ENCODE data around the gene POLR2E. TPM values are rescaled to one million over a fixed set of nuclear protein-coding genes. Genes with fewer than 3 reads are reported as not detected.

POLR2E gene
- total and polyA plus RNA-seq, 2 of the 13 experiments (the other 11 are each of a cell fraction or from before 2014, with no cell fraction given) = 140 to 272 TPM

DNA sequence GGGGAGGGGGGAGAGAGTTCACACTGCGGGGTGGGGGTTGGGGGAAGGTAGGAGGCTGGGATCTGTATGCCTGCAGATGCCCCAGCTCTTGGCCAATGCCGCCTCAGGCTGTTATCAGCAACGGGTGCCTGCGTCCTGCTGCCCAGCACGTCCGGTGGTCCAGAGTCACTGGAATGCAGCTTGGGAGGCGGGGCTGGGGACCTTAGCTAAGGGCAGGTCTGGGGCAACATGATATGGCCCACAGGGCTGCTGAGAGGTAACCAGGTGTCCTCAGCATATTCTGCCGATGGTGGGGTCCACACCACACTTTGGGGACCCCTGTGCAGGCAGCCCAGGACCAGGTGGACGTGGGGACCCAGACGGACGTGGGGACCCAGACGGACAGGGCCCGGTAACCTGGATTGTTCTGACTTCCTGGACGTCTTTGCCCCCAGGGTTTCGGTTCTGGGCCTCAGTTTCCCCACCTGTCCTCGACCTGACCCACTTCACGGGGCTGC lies 28.9 kb downstream of the POLR2E start (continued):
- 0 out of 2 replicates have a peak, but pooled peaks have one; percentile 9 for TF ChIP-seq ZNF546 (CRISPR knock-in tag; conservative IDR thresholded peaks at IDR 0.05)
- TF ChIP-seq ZMAT5 (CRISPR knock-in tag; IDR thresholded peaks at IDR 0.05; ENCODE audit: borderline replicate concordance, low read depth) = no peak
- TF ChIP-seq, protein P1, sequence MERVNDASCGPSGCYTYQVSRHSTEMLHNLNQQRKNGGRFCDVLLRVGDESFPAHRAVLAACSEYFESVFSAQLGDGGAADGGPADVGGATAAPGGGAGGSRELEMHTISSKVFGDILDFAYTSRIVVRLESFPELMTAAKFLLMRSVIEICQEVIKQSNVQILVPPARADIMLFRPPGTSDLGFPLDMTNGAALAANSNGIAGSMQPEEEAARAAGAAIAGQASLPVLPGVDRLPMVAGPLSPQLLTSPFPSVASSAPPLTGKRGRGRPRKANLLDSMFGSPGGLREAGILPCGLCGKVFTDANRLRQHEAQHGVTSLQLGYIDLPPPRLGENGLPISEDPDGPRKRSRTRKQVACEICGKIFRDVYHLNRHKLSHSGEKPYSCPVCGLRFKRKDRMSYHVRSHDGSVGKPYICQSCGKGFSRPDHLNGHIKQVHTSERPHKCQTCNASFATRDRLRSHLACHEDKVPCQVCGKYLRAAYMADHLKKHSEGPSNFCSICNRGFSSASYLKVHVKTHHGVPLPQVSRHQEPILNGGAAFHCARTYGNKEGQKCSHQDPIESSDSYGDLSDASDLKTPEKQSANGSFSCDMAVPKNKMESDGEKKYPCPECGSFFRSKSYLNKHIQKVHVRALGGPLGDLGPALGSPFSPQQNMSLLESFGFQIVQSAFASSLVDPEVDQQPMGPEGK (CRISPR knock-in tag; IDR thresholded peaks at IDR 0.05) = peak; percentile 31; the same call in 1 of the 2 replicates
- peak; percentile 94 for TF ChIP-seq TEAD3 (CRISPR knock-in tag; optimal IDR thresholded peaks at IDR 0.05; ENCODE audit: borderline replicate concordance)
- TF ChIP-seq, protein P2, sequence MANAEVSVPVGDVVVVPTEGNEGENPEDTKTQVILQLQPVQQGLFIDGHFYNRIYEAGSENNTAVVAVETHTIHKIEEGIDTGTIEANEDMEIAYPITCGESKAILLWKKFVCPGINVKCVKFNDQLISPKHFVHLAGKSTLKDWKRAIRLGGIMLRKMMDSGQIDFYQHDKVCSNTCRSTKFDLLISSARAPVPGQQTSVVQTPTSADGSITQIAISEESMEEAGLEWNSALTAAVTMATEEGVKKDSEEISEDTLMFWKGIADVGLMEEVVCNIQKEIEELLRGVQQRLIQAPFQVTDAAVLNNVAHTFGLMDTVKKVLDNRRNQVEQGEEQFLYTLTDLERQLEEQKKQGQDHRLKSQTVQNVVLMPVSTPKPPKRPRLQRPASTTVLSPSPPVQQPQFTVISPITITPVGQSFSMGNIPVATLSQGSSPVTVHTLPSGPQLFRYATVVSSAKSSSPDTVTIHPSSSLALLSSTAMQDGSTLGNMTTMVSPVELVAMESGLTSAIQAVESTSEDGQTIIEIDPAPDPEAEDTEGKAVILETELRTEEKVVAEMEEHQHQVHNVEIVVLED (CRISPR knock-in tag; IDR thresholded peaks at IDR 0.05; ENCODE audit: borderline replicate concordance) = peak; percentile 22; the same call in 1 of the 2 replicates
- TF ChIP-seq TAF15 (IDR thresholded peaks at IDR 0.05; ENCODE audit: low read depth, low read length, poor library complexity, severe bottlenecking) = no peak
- peak; percentile 11 for TF ChIP-seq SRSF1 (optimal IDR thresholded peaks at IDR 0.05; ENCODE audit: low read depth, low read length)
- no peak for TF ChIP-seq MIER3 (CRISPR knock-in tag; IDR thresholded peaks at IDR 0.05; ENCODE audit: borderline replicate concordance)
- TF ChIP-seq ZFP41 (CRISPR knock-in tag; IDR thresholded peaks at IDR 0.05; ENCODE audit: borderline replicate concordance) = no peak; the same call in 1 of the 2 replicates
- TF ChIP-seq HNF1A (IDR thresholded peaks at IDR 0.05; ENCODE audit: low read depth) = no peak
- no peak for TF ChIP-seq HNF1A (CRISPR knock-in tag; IDR thresholded peaks at IDR 0.05; ENCODE audit: borderline replicate concordance)
- TF ChIP-seq ZNF446 (CRISPR knock-in tag; IDR thresholded peaks at IDR 0.05) = no peak
- TF ChIP-seq ZBTB25 (CRISPR knock-in tag; IDR thresholded peaks at IDR 0.05) = no peak
- no peak for TF ChIP-seq REST (IDR thresholded peaks at IDR 0.05; ENCODE audit: borderline replicate concordance in 1 of 2, low read depth in 1 of 2, low read length in 2 of 2)
- peak; percentile 78 for TF ChIP-seq SAP130 (CRISPR knock-in tag; IDR thresholded peaks at IDR 0.05; ENCODE audit: low read depth)
- no peak for TF ChIP-seq ADNP (CRISPR knock-in tag; IDR thresholded peaks at IDR 0.05)
